Measurements from ENCODE around the gene PLAC9.

Gene PLAC9

GRCh38 chr10:80158598-80159127 is 26.1 kb downstream of the PLAC9 start:
- H3K4me3 ChIP-seq (ENCODE audit: low read length) = no peak overlapping the region
- no peaks in the 10 kb centered on the region for H3K9me3 ChIP-seq (ENCODE audit: low read length)
- H3K4me1 ChIP-seq (ENCODE audit: insufficient read depth, low read length) = no peaks in the 10 kb centered on the region
- H3K27me3 ChIP-seq (ENCODE audit: insufficient read depth, low read length) = no peaks in the 10 kb centered on the region
- H3K36me3 ChIP-seq (ENCODE audit: insufficient read depth, low read length) = no peaks in the 10 kb centered on the region
- H2AFZ ChIP-seq (ENCODE audit: low read depth, low read length) = no peak overlapping the region

GRCh38 chr10:80159166-80159873 is 26.8 kb downstream of the PLAC9 start:
- no peak overlapping the region for H2AFZ ChIP-seq (ENCODE audit: low read depth, low read length)
- H3K36me3 ChIP-seq (ENCODE audit: insufficient read depth, low read length) = no peaks in the 10 kb centered on the region
- H3K4me3 ChIP-seq (ENCODE audit: low read length) = no peak overlapping the region
- no peaks in the 10 kb centered on the region for H3K27me3 ChIP-seq (ENCODE audit: insufficient read depth, low read length)
- no peaks in the 10 kb centered on the region for H3K9me3 ChIP-seq (ENCODE audit: low read length)
- H3K4me1 ChIP-seq (ENCODE audit: insufficient read depth, low read length) = no peaks in the 10 kb centered on the region

GRCh38 chr10:80160361-80161320 is 28.1 kb downstream of the PLAC9 start:
- no peaks in the 10 kb centered on the region for H3K36me3 ChIP-seq (ENCODE audit: insufficient read depth, low read length)
- no peaks in the 10 kb centered on the region for H3K4me1 ChIP-seq (ENCODE audit: insufficient read depth, low read length)

GRCh38 chr10:80161321-80162083 is 29.0 kb downstream of the PLAC9 start:
- Histone ChIP-seq H2AFZ (ENCODE audit: low read depth, low read length) (no peak overlapping the region), H3K9me3 (ENCODE audit: low read length) (no peaks in the 10 kb centered on the region), H3K36me3 (ENCODE audit: insufficient read depth, low read length) (no peaks in the 10 kb centered on the region), H3K4me1 (ENCODE audit: insufficient read depth, low read length) (no peaks in the 10 kb centered on the region), H3K27me3 (ENCODE audit: insufficient read depth, low read length) (no peaks in the 10 kb centered on the region), H3K4me3 (ENCODE audit: low read length) (no peak overlapping the region)

More at GRCh38 chr10:80160361-80161320, 28.1 kb downstream of the PLAC9 start:
- no peak overlapping the region for H3K4me3 ChIP-seq (ENCODE audit: low read length)
- H3K9me3 ChIP-seq (ENCODE audit: low read length) = no peaks in the 10 kb centered on the region
- H3K27me3 ChIP-seq (ENCODE audit: insufficient read depth, low read length) = no peaks in the 10 kb centered on the region
- no peak overlapping the region for H2AFZ ChIP-seq (ENCODE audit: low read depth, low read length)

- Histone ChIP-seq H3K4me1 (ENCODE audit: insufficient read depth, low read length) (no peaks in the 10 kb centered on the region), H3K9me3 (ENCODE audit: low read length) (no peaks in the 10 kb centered on the region), H2AFZ (ENCODE audit: low read depth, low read length) (no peak overlapping the region), H3K36me3 (ENCODE audit: insufficient read depth, low read length) (no peaks in the 10 kb centered on the region), H3K4me3 (ENCODE audit: low read length) (no peak overlapping the region), H3K27me3 (ENCODE audit: insufficient read depth, low read length) (no peaks in the 10 kb centered on the region)
These were observed 31.3 kb downstream of the PLAC9 start for GRCh38 chr10:80163741-80164341.

GRCh38 chr10:80164596-80164995 is 32.1 kb downstream of the PLAC9 start:
- Histone ChIP-seq H3K36me3 (ENCODE audit: insufficient read depth, low read length) (no peaks in the 10 kb centered on the region), H3K9me3 (ENCODE audit: low read length) (no peaks in the 10 kb centered on the region), H3K4me1 (ENCODE audit: insufficient read depth, low read length) (no peaks in the 10 kb centered on the region), H3K4me3 (ENCODE audit: low read length) (no peak overlapping the region), H2AFZ (ENCODE audit: low read depth, low read length) (no peak overlapping the region), H3K27me3 (ENCODE audit: insufficient read depth, low read length) (no peaks in the 10 kb centered on the region)

- Histone ChIP-seq H2AFZ (ENCODE audit: low read depth, low read length) (no peak overlapping the region), H3K4me3 (ENCODE audit: low read length) (no peak overlapping the region), H3K36me3 (ENCODE audit: insufficient read depth, low read length) (no peaks in the 10 kb centered on the region), H3K27me3 (ENCODE audit: insufficient read depth, low read length) (no peaks in the 10 kb centered on the region), H3K4me1 (ENCODE audit: insufficient read depth, low read length) (no peaks in the 10 kb centered on the region), H3K9me3 (ENCODE audit: low read length) (no peaks in the 10 kb centered on the region)
These were observed 32.6 kb downstream of the PLAC9 start for GRCh38 chr10:80165173-80165572.

GRCh38 chr10:80166581-80167470 is 34.3 kb downstream of the PLAC9 start:
- Histone ChIP-seq H3K36me3 (ENCODE audit: insufficient read depth, low read length) (no peaks in the 10 kb centered on the region), H3K4me1 (ENCODE audit: insufficient read depth, low read length) (no peaks in the 10 kb centered on the region)

GRCh38 chr10:80167471-80168161 is 35.1 kb downstream of the PLAC9 start:
- Histone ChIP-seq H3K27me3 (ENCODE audit: insufficient read depth, low read length) (no peaks in the 10 kb centered on the region), H3K9me3 (ENCODE audit: low read length) (no peaks in the 10 kb centered on the region), H3K4me1 (ENCODE audit: insufficient read depth, low read length) (no peaks in the 10 kb centered on the region), H3K4me3 (ENCODE audit: low read length) (no peak overlapping the region), H2AFZ (ENCODE audit: low read depth, low read length) (no peak overlapping the region), H3K36me3 (ENCODE audit: insufficient read depth, low read length) (no peaks in the 10 kb centered on the region)

More at GRCh38 chr10:80166581-80167470, 34.3 kb downstream of the PLAC9 start:
- no peaks in the 10 kb centered on the region for H3K9me3 ChIP-seq (ENCODE audit: low read length)
- no peaks in the 10 kb centered on the region for H3K27me3 ChIP-seq (ENCODE audit: insufficient read depth, low read length)
- no peak overlapping the region for H2AFZ ChIP-seq (ENCODE audit: low read depth, low read length)
- no peak overlapping the region for H3K4me3 ChIP-seq (ENCODE audit: low read length)

GRCh38 chr10:80168162-80168511 is 35.6 kb downstream of the PLAC9 start:
- Histone ChIP-seq H3K27me3 (ENCODE audit: insufficient read depth, low read length) (peaks cover 2% of the 10 kb centered on the region), H3K36me3 (ENCODE audit: insufficient read depth, low read length) (no peaks in the 10 kb centered on the region), H3K9me3 (ENCODE audit: low read length) (no peaks in the 10 kb centered on the region), H3K4me3 (ENCODE audit: low read length) (no peak overlapping the region), H2AFZ (ENCODE audit: low read depth, low read length) (no peak overlapping the region), H3K4me1 (ENCODE audit: insufficient read depth, low read length) (no peaks in the 10 kb centered on the region)

- H3K4me1 ChIP-seq (ENCODE audit: insufficient read depth, low read length) = no peaks in the 10 kb centered on the region
- no peaks in the 10 kb centered on the region for H3K9me3 ChIP-seq (ENCODE audit: low read length)
- H3K4me3 ChIP-seq (ENCODE audit: low read length) = no peak overlapping the region
- H3K27me3 ChIP-seq (ENCODE audit: insufficient read depth, low read length) = peaks cover 2% of the 10 kb centered on the region
- no peaks in the 10 kb centered on the region for H3K36me3 ChIP-seq (ENCODE audit: insufficient read depth, low read length)
- H2AFZ ChIP-seq (ENCODE audit: low read depth, low read length) = no peak overlapping the region
These were observed 36.3 kb downstream of the PLAC9 start for GRCh38 chr10:80168679-80169380.
